H9 (cell line): ENCODE measurements around the gene DGUOK. TPM values are rescaled to one million over a fixed set of nuclear protein-coding genes. Genes with fewer than 3 reads are reported as not detected.

Experiments
- DNase-seq: peaks from one replicate; pipeline ENCODE4 v3.0.0-alpha.2; 2017
- H2AFZ ChIP-seq: one replicate; pipeline ENCODE4 v1.6.1; 2013; ENCODE audit warnings: mild to moderate bottlenecking, low read length, control low read depth, moderate library complexity
- H2AK5ac ChIP-seq: 2 replicates; pipeline ENCODE4 v1.6.1; 2013; ENCODE audit warnings: low read length, control low read depth, mixed read lengths; ENCODE audit not compliant: insufficient read length
- H2BK120ac ChIP-seq: one replicate; pipeline ENCODE4 v1.6.1; 2013; ENCODE audit warnings: low read depth, mild to moderate bottlenecking, low read length, control low read depth, inconsistent platforms; ENCODE audit not compliant: poor library complexity, severe bottlenecking
- H2BK12ac ChIP-seq: 2 replicates; pipeline ENCODE4 v1.6.1; 2013; ENCODE audit warnings: low read length, control low read depth, mixed read lengths, low read depth; ENCODE audit not compliant: insufficient read length
- H2BK15ac ChIP-seq: 2 replicates; pipeline ENCODE4 v1.6.1; 2013; ENCODE audit warnings: low read depth, low read length, control low read depth
- H2BK20ac ChIP-seq: one replicate; pipeline ENCODE4 v1.6.1; 2013; ENCODE audit warnings: low read depth, mild to moderate bottlenecking, low read length, control low read depth, inconsistent platforms; ENCODE audit not compliant: poor library complexity, severe bottlenecking
- H2BK5ac ChIP-seq: 2 replicates; pipeline ENCODE4 v1.6.1; 2013; ENCODE audit warnings: low read length, control low read depth, mixed read lengths; ENCODE audit not compliant: insufficient read length
- H3K14ac ChIP-seq: 2 replicates; pipeline ENCODE4 v1.6.1; 2013; ENCODE audit warnings: low read length, control low read depth; ENCODE audit not compliant: insufficient read depth
- H3K18ac ChIP-seq: 2 replicates; pipeline ENCODE4 v1.6.1; 2013; ENCODE audit warnings: low read depth, mild to moderate bottlenecking, mixed read lengths, low read length, control low read depth; ENCODE audit not compliant: insufficient read length
- H3K23ac ChIP-seq: 2 replicates; pipeline ENCODE4 v1.6.1; 2013; ENCODE audit warnings: low read length, control low read depth, mixed read lengths, low read depth; ENCODE audit not compliant: insufficient read length
- H3K23me2 ChIP-seq: 2 replicates; pipeline ENCODE4 v1.6.1; 2013; ENCODE audit warnings: low read depth, mild to moderate bottlenecking, mixed read lengths, low read length, control low read depth; ENCODE audit not compliant: insufficient read length, poor library complexity, severe bottlenecking
- H3K27ac ChIP-seq: 2 replicates; pipeline ENCODE4 v1.5.1; 2013; ENCODE audit warnings: low read length, control low read depth, mixed read lengths, low read depth; ENCODE audit not compliant: insufficient read length
- H3K27me3 ChIP-seq: 2 replicates; pipeline ENCODE4 v1.6.1; 2013; ENCODE audit warnings: low read length, control low read depth, inconsistent platforms; ENCODE audit not compliant: insufficient read depth
- H3K4ac ChIP-seq: 2 replicates; pipeline ENCODE4 v1.6.1; 2013; ENCODE audit warnings: low read depth, mild to moderate bottlenecking, control low read depth, inconsistent platforms, low read length, moderate library complexity
- H3K4me1 ChIP-seq: 2 replicates; pipeline ENCODE4 v1.6.1; 2013; ENCODE audit warnings: low read length, control low read depth, inconsistent platforms; ENCODE audit not compliant: insufficient read depth
- H3K4me2 ChIP-seq: 2 replicates; pipeline ENCODE4 v1.6.1; 2013; ENCODE audit warnings: low read length, control low read depth, mixed read lengths; ENCODE audit not compliant: insufficient read length, insufficient read depth
- H3K56ac ChIP-seq: 2 replicates; pipeline ENCODE4 v1.6.1; 2013; ENCODE audit warnings: low read depth, mild to moderate bottlenecking, mixed read lengths, low read length, control low read depth; ENCODE audit not compliant: insufficient read length
- H3K79me1 ChIP-seq: 2 replicates; pipeline ENCODE4 v1.6.1; 2013; ENCODE audit warnings: low read depth, mild to moderate bottlenecking, moderate library complexity, low read length, control low read depth, inconsistent platforms; ENCODE audit not compliant: insufficient read depth, poor library complexity, severe bottlenecking
- H3K79me2 ChIP-seq: 2 replicates; pipeline ENCODE4 v1.6.1; 2013; ENCODE audit warnings: low read length, control low read depth, inconsistent platforms; ENCODE audit not compliant: insufficient read depth
- H3K9ac ChIP-seq: 2 replicates; pipeline ENCODE4 v1.6.1; 2013; ENCODE audit warnings: low read length, control low read depth, mixed read lengths; ENCODE audit not compliant: insufficient read length; ENCODE audit errors: extremely low read depth
- H3K9me3 ChIP-seq: one replicate; pipeline ENCODE4 v1.6.1; 2013; ENCODE audit warnings: low read depth, low read length, inconsistent platforms; ENCODE audit not compliant: control insufficient read depth
- H3T11ph ChIP-seq: one replicate; pipeline ENCODE4 v1.6.1; 2013; ENCODE audit warnings: mild to moderate bottlenecking, low read length, control low read depth, inconsistent platforms
- H4K20me1 ChIP-seq: one replicate; pipeline ENCODE4 v1.6.1; 2013; ENCODE audit not compliant: control insufficient read depth, insufficient read length, insufficient read depth
- H4K5ac ChIP-seq: 2 replicates; pipeline ENCODE4 v1.6.1; 2013; ENCODE audit warnings: low read depth, mild to moderate bottlenecking, mixed read lengths, low read length, control low read depth; ENCODE audit not compliant: insufficient read length
- H4K8ac ChIP-seq: replicated peaks from 2 replicates; pipeline ENCODE4 v1.6.1; 2013; ENCODE audit warnings: low read length, control low read depth, mixed read lengths, low read depth; ENCODE audit not compliant: insufficient read length
- H4K91ac ChIP-seq: 2 replicates; pipeline ENCODE4 v1.6.1; 2013; ENCODE audit warnings: low read depth, mild to moderate bottlenecking, moderate library complexity, mixed read lengths, low read length, control low read depth; ENCODE audit not compliant: insufficient read length
- H3K27ac Mint-ChIP-seq, 3 experiments: 2 replicates in 2 of 3; 3 replicates in 1 of 3; pipeline ENCODE4 v1.8.0; 2020 to 2021; ENCODE audit warnings: mixed read lengths in 3 of 3, mild to moderate bottlenecking in 1 of 3, moderate library complexity in 1 of 3
- H3K27me3 Mint-ChIP-seq: 2 replicates; pipeline ENCODE4 v1.8.0; 2021; ENCODE audit warnings: low read depth, mild to moderate bottlenecking, moderate library complexity, mixed read lengths
- H3K36me3 Mint-ChIP-seq, 3 experiments: 2 replicates in 2 of 3; 3 replicates in 1 of 3; pipeline ENCODE4 v1.8.0; 2020 to 2021; ENCODE audit warnings: low read depth in 3 of 3, mixed read lengths in 3 of 3; ENCODE audit not compliant: insufficient read depth in 1 of 3
- H3K4me1 Mint-ChIP-seq, 2 experiments: 2 replicates each; pipeline ENCODE4 v1.8.0; 2020; ENCODE audit warnings: mixed read lengths in 2 of 2
- H3K4me3 Mint-ChIP-seq, 2 experiments: 2 replicates in 1 of 2; 3 replicates in 1 of 2; pipeline ENCODE4 v1.8.0; 2020 to 2021; ENCODE audit warnings: mild to moderate bottlenecking in 2 of 2, mixed read lengths in 2 of 2, moderate library complexity in 1 of 2
- H3K9me3 Mint-ChIP-seq, 2 experiments: 2 replicates in 1 of 2; 3 replicates in 1 of 2; pipeline ENCODE4 v1.8.0; 2020; ENCODE audit warnings: mild to moderate bottlenecking in 2 of 2, mixed read lengths in 2 of 2, moderate library complexity in 1 of 2
- CTCF ChIP-seq: fragments of 200-600 bp; sonication (generic); conservative IDR thresholded peaks from 3 replicates; pipeline ENCODE4 v1.8.0; 2021; ENCODE audit warnings: antibody characterized with exemption, mild to moderate bottlenecking
- WGBS: extraction: QIAGEN DNeasy Blood & Tissue Kit; methylation state at CpG from one replicate; pipeline ENCODE4 v1.1.7; 2013; ENCODE audit warnings: missing lambda C conversion rate, low lambda C conversion rate, mixed read lengths; ENCODE audit not compliant: insufficient read length; ENCODE audit errors: extremely low coverage; 5-methylcytosine and 5-hydroxymethylcytosine counted together
- total RNA-seq: library from RNA; stranded (reverse); gene quantifications from 2 replicates; pipeline ENCODE4 v1.2.1, GENCODE V29; 2021

The DGUOK gene
- total RNA-seq, 1 experiment from 2014 or later = 98.5 TPM

- Mint-ChIP-seq H3K9me3 (no peaks in the 10 kb centered on the region), H3K4me1 (peaks cover 23 to 27% of the 10 kb centered on the region in 2 experiments), H3K4me3 (no peak overlapping the region), H3K27me3 (peaks cover 58% of the 10 kb centered on the region), H3K36me3 (no peaks in the 10 kb centered on the region), H3K27ac (no peak overlapping the region)
- H2BK15ac ChIP-seq = no peak overlapping the region
- no peak overlapping the region for H3K4ac ChIP-seq
- H2BK20ac ChIP-seq = no peak overlapping the region
- H4K8ac ChIP-seq = no peak overlapping the region
- H4K91ac ChIP-seq = no peak overlapping the region
- H3K9ac ChIP-seq = no peak overlapping the region
- no peak for TF ChIP-seq CTCF
- peaks cover 8% of the 10 kb centered on the region for H3K23me2 ChIP-seq
- no peaks in the 10 kb centered on the region for H3K9me3 ChIP-seq
- H3K56ac ChIP-seq = no peak overlapping the region
- H2BK120ac ChIP-seq = no peak overlapping the region
- H3T11ph ChIP-seq = no peak overlapping the region
- no peak overlapping the region for H2BK5ac ChIP-seq
- H3K4me2 ChIP-seq = no peak overlapping the region
- no peak overlapping the region for H4K5ac ChIP-seq
- no CpG with 5 or more reads among the region's 1 CpG for WGBS
- no peak overlapping the region for H2AK5ac ChIP-seq
- no peak for DNase-seq
- no peaks in the 10 kb centered on the region for H4K20me1 ChIP-seq
- H3K4me1 ChIP-seq = 0 out of 2 replicates have a peak, but pooled peaks cover under 1% of the 10 kb centered on the region
- no peak overlapping the region for H3K14ac ChIP-seq
- no peaks in the 10 kb centered on the region for H3K79me1 ChIP-seq
- H3K79me2 ChIP-seq = no peaks in the 10 kb centered on the region
- H3K27me3 ChIP-seq = peaks cover 6% of the 10 kb centered on the region; the same call in 1 of the 2 replicates
- no peak overlapping the region for H3K27ac ChIP-seq
- H2BK12ac ChIP-seq = no peak overlapping the region
- H3K23ac ChIP-seq = no peak overlapping the region
- no peak overlapping the region for H2AFZ ChIP-seq
- H3K18ac ChIP-seq = no peak overlapping the region
Observed at GRCh38 chr2:73976803-73977202, 50.1 kb downstream of the DGUOK start.
